Astrocyte of the spinal cord (primary cell): ENCODE data around the gene RAB37.

Experiments used
- DNase-seq: peaks from one replicate; pipeline ENCODE4 v3.0.0; 2011; ENCODE audit warnings: low read depth, low spot score
- H3K4me3 ChIP-seq: 2 replicates; pipeline ENCODE4 v1.5.1; 2011; ENCODE audit warnings: low read depth, mild to moderate bottlenecking, low read length, moderate library complexity
- CTCF ChIP-seq: IDR thresholded peaks from 2 replicates; pipeline ENCODE4 v1.5.1; 2012; ENCODE audit warnings: low read depth, mild to moderate bottlenecking, low read length, inconsistent platforms
- in situ Hi-C: cut with HindIII; loops from 2 replicates; pipeline ENCODE4 v1.10.0; 2017; ENCODE audit warnings: low sequenced_read_pairs

RAB37 gene

GRCh38 chr17:74773414-74773813 lies 36.4 kb downstream of the RAB37 start:
- in situ Hi-C loops, result no loop called here
- no peak for TF ChIP-seq CTCF
- H3K4me3 ChIP-seq, result no peak overlapping the region
- DNase-seq, result no peak

GRCh38 chr17:74773871-74774286 lies 36.8 kb downstream of the RAB37 start:
- in situ Hi-C loops, result no loop called here
- DNase-seq, result peak; percentile 45
- no peak for TF ChIP-seq CTCF
- H3K4me3 ChIP-seq, result no peak overlapping the region

- no peak for TF ChIP-seq CTCF
- DNase-seq, result no peak
- in situ Hi-C loops, result no loop called here
Measured at GRCh38 chr17:74775409-74776043, 38.5 kb downstream of the RAB37 start.

GRCh38 chr17:74776044-74776962 lies 39.2 kb downstream of the RAB37 start, which contains the start of gene NAT9:
Gene NAT9, minus strand, starts transcription at chr17:74776345. Its CDS starts 647 bp downstream, at chr17:74775698.
- DNase-seq, result peak; percentile 96
- in situ Hi-C loops, result no loop called here
- TF ChIP-seq CTCF, result no peak
- H3K4me3 ChIP-seq, result peak within 1 kb of the TSS; percentile 75

More at GRCh38 chr17:74775409-74776043, 38.5 kb downstream of the RAB37 start:
- H3K4me3 ChIP-seq, result peak overlapping the region; percentile 75

- peak overlapping the region; percentile 75 for H3K4me3 ChIP-seq
- TF ChIP-seq CTCF, result no peak
- no peak for DNase-seq
- in situ Hi-C loops, result no loop called here
Measured at GRCh38 chr17:74776990-74777389, 39.9 kb downstream of the RAB37 start.

GRCh38 chr17:74777901-74778515 lies 41.0 kb downstream of the RAB37 start:
- in situ Hi-C loops, result no loop called here

More at GRCh38 chr17:74777901-74778515, 41.0 kb downstream of the RAB37 start:
- no peak overlapping the region for H3K4me3 ChIP-seq
- TF ChIP-seq CTCF, result no peak
- DNase-seq, result no peak
